HG03280 (cell line): ENCODE data around the gene AMTN.

Source experiments
- ATAC-seq: cut with Tn5 transposase; IDR thresholded peaks from one replicate; pipeline ENCODE4 v1.9.1; 2021; ENCODE audit warnings: mild to moderate bottlenecking, moderate library complexity; ENCODE audit not compliant: unreplicated experiment

Gene AMTN

DNA sequence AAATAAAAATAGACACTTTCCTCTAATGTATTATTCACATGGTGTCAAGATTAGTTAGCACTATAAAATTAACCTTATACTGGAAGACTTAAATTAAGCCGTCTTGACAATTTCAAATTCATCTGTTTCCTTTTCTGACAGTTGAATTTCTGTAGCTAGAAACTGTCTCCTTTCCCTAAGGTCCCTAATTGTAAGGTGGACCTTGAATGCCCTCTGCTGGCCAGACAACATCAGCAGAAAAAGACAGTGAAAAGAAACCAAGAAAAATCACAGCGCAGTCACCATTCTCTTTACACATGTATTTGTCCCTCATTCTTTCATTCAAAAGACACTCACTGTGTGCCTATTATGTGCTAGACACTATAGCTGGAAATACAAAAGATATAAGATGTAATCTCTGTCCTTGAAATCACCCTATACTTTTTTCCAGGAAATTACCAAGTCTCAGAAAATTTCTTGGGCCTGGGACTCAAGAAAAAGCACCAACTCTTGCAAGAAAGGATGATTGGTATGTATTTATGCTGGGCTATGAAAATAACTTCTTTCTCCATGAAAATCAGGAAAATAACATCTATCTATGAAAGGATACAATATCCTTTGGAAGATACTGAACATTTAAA lies 41.0 kb downstream of the AMTN start:
- ATAC-seq = no peak

DNA sequence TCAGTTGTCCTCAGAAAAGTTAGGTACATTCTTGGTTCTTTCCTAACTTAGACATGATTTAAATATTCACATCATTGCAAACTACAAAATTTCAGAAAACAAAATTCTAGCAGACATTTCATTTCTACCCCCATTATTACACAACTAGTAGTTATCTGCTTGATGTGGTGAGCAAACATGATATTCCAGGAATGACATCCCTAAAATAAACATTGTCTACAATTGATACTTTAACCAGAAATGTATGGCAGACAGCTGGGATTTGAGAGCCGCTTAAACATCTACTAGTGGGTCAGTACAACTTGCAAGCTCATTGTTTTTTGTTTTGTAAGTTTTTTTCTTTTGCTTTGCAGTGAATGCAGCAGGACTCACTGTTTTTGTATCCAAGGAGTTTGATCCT lies 41.6 kb downstream of the AMTN start:
- ATAC-seq = no peak

DNA sequence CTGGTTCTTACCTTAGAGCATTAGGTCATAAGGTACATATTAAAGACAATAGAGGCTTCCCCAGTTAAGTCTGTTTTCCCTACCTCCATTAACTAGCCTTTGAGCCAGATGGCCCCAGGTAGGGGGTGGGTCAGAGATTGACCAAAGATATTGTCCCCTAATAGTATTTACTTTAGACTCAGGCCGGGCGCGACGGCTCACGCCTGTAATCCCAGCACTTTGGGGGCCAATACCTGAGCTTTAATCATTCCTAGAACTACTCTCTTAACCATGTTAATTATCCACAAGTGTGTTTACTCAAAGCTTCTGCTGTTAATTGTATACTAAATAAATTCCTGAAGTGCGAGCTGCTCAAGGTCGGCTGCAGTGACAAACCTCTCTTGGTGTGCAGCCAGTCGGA lies 45.7 kb downstream of the AMTN start:
- no peak for ATAC-seq

DNA sequence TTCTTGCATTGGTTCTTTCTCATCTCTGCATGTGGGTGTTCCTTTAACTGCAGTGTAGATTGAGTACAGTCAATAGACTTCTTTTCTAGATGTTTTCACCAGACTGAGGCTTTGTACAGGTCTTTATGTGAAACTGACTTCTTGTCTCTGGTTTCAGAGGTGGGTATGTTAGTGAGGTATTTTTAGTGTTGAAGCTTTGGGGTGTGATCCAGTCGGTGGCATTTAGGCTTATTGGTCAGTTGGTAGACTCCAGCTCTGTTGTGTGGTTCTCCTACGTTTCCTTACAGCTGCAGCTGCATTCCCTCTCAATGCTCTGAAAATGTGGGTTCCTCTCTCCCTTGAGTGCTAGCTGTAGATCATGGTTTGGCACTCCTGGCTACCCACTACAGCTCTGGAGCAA lies 52.4 kb downstream of the AMTN start:
- no peak for ATAC-seq

DNA sequence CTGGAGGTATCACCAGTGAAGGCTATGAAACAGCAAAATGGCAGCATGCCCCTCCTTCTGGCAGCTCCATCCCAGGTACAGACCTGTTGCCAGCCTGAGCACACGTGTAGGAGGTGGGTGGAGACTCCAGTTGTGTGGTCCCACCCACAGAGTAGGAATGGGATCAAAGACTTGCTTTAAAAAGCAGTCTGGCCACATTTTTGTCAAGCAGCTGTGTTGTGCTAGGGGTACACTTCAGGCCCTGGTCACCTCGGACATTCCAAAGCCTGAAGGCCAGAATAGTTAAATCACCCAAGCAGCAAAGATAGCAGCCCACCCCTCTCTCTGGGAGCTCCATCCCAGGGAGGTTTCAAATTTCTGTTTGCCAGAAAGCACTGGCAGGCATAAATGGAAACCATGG lies 53.4 kb downstream of the AMTN start:
- no peak for ATAC-seq

DNA sequence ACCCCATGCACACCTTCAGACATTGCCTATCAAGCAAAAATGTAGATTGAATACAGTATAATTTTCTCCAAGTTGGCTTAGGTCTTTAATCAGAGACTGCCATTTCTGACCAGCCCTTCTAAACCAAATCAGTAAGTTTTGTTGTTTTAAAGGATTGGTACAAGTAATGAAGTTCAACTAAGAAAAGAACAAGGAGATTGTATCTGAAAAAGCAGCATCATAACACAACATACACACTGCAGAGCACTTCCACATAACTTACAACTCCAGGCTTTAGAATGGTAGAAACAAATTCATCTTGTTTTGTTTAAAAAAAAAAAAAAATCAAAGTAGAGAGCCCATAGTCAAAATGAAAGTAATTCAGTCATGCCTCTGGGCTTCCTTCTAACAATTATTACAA lies 57.6 kb downstream of the AMTN start:
- no peak for ATAC-seq

DNA sequence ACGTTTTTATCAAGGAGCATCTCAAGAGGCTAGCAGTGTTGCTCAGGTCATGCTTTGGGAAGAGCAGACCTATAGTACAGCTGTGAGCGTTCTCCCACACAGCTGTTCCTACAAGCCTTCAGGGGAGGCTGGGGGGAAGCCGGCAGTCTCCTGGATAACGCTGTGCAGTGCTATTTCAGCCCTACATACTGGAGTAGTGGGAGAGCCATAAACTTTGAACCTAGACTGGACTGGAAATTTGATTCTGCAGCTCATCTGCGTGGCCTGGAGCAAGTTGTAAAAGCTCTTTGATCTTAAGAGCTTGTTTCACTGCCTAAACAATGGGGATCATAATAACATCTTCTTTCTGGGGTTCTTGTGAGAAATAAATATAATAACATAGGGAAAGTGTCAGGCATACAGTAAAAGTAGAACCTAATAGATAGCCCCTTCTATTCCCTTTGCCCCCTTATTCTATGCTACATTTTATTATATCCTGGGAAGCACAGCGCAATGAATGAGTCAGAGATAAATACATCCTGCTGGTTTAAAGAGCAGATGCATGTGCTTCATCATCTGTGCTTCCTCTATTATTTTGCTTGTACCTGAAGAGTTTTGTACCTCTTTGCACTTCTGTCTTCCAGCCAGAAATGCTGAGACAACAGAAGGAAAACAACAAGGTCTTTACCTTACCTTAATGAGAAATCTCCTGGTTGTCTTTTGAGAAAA lies 59.0 kb downstream of the AMTN start:
- ATAC-seq = no peak

DNA sequence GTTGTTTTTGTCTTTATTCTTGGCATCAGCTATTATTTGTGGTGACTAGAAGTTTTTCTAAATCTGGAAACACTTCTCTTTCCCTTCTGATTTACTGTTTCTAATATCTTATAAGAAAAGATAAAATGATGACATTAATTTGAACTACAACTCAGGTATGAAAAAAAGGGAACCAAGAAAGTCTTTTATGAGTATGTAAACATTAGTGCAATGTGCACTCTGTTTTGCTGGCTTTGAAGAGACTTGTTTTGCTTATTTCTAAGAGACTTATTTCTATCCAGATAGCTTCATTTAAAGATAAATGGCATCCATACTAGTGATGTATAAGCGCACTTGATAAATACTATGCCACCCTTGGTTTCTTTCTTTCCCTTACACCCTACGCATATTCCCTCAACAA lies 63.6 kb downstream of the AMTN start:
- ATAC-seq = no peak
